Hematopoietic multipotent progenitor cell treated with erythropoietin and hydrocortisone succinate and interleukin-3 and kit ligand, for 15 days (in vitro differentiated cells): Measurements from ENCODE around the gene VWA8.
"Not testable (repeated sequence)": the region's sequence is repeated elsewhere in the genome, so short reads cannot be mapped to it uniquely, and the experiment has no call there.

Experiments
- DNase-seq: peaks from one replicate; pipeline ENCODE4 v3.0.0-alpha.2; 2015; ENCODE audit warnings: low spot score

The VWA8 gene

DNA sequence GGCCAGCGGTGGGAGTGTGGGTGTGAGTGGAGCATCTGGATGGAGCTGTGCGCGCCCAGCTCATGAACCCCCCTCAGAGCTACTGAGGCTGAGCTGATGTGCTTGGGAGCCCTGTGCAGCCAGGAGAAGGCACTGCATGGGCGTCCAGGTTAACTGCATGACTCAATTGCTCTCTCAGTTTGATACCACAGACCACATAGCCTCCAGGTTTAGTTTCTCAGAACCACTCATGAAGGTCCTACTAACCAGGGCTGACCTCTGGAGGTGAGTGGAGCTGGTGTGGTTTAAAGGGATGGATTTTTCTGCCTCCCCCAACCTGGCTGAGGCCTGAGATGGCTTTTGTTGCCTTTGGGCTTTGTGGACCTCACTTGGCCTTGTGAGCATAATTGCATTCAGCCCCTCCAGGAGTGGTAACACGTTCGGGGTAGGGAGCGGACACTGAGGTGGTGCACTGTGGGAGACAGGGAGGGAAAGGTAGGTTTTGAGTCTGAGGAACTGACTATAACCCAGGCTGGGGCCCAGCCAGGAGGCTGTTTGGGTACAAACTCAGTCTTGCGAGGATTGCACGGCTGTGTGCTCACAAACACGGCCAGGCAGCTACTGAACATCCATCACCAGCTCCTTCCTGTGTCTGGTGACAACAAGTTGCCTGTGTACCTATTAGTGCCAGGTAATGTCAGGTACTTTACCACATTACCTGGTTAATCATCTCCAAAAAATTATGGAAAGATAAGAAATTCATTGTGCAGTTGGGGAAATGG is 406.1 kb downstream of the VWA8 start:
- no peak for DNase-seq

DNA sequence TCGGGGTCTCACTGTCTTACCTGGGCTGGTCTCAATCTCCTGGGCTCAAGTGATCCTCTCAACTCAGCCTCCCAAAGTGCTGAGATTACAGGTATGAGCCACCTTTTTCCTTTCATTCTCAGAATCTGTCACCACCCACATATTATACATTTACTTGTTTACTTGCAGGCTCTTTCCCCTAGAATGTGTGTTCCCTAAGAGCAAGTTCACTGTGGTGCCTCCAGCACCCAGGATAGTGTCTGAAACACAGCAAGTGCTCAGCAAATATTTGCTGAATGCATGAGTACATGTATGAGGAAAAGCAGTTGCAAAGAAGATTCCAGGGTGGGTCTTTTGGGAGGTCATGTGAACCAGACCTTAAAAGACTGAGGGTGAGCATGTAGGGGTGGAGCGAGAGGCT is 406.7 kb downstream of the VWA8 start:
- no peak for DNase-seq

DNA sequence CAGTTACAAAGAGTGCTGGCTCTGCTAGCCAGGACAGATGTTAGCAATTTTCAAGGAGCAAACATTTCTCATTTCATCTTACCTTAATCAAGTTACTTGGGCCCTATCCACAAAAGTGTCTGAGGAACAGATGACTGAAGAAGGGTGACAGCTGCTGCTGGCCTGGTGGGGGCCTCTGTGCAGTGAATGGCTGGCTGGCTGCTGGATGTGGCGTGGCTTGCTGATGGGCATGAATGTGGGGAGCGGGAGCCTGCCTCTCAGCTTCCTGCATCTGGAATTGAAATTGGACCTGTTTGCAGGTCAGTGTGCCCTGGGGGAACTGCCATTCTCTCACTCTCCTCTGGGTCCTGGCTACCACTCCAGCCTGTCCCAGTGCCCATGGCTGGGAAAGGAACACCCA is 408.9 kb downstream of the VWA8 start:
- DNase-seq = no peak

DNA sequence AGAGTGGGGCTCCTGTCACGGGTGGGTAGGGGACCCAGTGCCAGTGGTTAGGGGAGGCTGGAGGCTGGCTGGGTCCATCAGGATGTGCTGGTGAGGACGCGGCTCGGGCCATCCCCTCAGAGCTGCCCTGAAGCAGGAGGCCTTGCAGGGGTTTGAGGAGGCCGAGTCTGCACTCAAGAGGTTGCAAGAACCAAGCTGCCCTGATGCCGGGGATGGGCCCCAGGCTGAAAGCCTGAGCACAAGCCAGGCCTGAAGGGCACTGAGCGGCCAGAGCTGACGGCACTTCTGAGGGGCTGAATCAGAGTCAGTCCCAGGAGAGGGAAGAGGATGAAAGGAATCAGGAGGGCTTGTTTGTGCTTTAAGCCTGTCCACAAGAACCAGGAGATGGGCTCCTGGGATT is 410.6 kb downstream of the VWA8 start:
- no peak for DNase-seq

DNA sequence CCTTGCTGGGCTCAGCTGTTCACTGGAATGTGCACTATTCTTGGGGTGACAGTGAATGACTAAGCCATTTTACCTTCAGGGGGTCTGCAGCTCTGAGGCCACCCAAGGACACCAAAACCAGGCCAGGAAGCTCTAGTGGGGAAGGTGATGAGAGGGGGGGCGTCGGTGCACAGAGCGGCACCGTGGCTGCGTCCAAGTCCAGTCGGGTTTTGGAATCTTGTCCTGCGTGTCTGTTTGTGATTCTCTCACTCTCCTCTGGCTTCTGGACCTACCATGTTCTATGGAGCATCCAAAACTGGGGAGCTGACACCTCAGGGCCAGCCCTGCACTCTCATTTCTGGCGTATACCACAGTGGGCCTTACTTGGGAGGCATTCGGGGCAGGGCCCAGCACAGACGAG is 411.4 kb downstream of the VWA8 start:
- DNase-seq = no peak

DNA sequence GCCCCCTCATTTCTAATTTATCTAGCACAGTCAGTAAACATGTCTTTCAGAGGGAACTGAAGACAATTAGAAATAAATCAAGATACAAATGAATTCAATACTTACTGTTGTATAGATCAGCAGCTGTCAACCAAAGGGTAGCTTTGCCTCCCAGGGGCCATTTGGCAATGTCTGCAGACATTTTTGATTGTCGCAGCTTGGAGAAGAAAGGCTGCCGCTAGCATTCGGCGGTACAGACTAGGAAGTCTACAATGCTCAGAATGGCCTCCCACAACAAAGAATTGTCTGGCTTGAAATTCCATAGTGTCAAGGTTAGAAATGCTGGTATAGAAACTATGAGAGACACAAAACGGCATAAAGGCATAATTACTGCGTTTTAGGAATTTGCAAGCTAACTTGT is 412.0 kb downstream of the VWA8 start:
- DNase-seq = no peak

DNA sequence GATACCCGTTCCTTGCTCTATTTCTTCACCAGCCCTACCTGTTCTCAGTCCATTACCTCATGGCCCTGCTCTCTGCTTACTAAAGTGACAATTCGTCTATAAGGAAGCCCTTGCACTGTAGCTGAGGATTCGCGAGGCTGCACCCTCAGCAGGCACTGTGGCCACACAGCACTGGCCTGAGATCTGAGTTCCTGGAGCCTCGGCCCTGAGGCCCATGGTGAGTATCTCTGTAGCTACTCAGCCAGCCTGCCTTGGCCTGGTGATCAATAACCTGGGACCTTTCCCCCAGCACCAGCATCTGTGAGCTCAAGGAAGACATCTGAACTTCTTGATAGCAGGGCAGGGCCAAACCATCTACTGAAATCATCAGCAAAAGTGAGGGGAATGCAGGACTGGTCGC is 412.9 kb downstream of the VWA8 start:
- DNase-seq = no peak

DNA sequence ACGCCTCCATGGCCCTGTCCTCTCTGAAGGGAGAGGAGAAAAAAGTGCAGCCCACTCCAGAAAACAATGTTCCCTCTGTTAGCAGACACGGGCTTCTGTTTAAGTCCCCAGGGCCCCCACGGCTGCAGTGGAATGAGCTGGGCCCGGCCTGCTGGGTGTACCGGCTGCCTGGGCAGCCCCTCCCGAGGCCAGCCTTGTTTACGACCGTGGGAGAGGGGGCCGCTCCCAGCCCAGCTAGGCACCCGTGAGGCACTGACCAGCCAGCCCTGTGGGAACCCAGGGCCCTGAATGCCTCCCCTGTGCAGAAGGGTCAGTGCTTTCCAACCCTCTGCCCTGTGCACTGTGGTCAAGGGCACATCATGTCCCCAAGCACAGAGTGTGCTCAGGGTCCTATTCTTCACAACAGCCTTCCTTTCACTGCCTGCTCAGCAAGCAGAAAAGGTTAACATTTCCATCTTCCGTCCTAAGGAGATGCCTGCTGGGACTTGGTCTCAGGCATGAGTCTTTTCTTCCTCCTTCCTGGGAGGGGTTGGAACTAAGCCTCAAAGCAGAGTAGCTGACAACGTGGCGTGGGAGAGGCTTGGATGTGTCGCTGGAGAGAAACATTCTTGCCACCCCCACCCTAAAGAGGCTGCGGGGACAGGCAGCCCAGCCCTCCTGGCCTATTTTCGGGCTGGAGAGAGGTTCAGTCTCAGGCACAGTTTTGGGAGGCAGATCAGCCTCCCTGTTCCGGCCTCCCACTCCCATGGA is 413.5 kb downstream of the VWA8 start:
- no peak for DNase-seq

DNA sequence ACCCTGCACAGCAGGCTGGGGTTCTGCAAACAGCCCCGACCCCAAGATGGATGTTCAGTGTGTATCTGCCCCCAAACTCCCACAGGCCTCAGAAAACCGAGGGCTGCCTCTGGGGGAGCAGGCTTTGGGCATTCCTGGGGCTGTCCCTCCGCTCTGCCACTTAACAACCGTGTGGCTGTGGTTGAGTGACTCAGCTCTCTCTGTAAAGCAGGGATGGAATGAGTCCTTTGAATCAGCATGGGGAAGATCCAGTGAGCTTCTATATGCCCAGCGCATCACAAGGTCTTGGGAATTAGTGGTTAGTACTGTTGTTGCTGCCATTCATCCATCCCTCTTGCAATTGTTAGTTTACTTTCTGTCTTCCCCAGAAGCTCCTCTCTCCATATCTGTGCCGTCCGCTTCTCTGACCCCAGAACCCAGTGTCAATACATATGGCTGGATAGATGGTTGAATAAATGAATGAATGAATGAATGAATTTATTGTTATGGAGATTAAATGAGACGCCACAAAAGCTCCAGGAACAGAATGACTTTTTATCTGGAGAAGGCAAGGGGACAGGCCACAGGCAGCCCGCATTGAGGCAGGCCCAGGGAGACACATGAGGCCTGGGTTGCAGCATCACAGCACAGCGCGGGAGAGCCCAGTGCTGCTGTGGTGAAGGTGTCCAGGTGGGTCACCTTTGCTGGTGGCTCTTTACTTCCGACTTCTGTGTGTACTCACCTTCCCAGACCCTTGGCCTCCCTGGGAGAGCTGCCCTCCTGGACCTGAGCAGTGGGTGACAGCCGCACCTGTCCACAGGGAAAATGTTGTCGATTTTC is 414.3 kb downstream of the VWA8 start:
- no peak for DNase-seq

DNA sequence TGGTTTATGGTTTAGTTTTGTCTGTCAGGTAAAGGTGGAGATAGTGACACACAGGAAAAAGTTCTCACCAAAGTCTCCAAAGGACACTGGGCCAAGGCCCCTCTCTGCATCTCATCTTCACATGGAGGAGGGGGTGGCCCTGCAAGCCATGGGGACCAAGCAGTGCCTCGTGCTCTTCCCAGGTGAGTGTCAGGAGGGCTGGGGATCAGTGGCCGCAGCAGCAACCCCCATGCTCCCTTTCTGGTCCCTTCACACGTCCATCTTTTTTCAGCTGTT is 415.5 kb downstream of the VWA8 start:
- no peak for DNase-seq

DNA sequence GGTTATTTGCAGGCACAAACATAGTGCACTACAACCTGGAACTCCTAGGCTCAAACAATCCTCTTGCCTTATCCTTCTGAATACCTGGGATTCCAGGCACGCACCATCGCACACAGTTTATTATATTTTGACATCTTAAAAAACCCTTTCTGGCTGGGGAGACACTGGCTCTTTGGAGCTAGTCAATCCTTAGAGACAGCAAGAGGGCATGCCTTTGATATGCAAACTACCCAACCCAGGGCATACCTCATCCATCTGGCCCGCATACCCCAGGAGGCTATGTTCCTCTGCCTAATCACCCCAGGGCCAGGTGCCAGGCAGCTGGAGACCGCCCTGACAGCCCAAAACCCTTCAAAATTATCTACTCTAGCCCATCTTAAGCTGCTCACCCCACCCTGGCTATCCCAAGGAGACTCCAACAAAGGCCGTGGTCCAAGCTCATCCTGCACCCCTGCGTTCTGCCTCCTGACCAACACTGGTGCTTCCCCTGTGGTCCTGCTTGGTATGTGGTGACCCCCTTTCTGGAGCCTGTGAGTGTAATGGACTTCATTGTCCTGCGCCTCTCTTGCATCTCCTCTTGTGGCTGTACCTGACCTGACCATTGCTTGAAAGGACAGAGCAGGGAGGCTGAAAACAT is 417.1 kb downstream of the VWA8 start:
- no peak for DNase-seq

DNA sequence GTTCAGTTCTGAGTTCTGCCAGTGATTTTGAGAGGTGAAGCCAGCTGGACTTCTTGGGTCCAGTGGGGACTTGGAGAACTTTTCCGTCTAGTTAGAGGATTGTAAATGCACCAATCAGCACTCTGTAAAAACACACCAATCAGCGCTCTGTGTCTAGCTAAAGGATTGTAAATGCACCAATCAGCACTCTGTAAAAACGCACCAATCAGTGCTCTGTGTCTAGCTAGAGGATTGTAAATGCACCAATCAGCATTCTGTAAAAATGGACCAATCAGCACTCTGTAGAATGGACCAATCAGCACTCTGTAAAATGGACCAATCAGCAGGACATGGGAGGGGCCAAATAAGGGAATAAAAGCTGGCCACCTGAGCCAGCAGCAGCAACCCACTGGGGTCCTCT is 418.1 kb downstream of the VWA8 start:
- not testable (repeated sequence) for DNase-seq

DNA sequence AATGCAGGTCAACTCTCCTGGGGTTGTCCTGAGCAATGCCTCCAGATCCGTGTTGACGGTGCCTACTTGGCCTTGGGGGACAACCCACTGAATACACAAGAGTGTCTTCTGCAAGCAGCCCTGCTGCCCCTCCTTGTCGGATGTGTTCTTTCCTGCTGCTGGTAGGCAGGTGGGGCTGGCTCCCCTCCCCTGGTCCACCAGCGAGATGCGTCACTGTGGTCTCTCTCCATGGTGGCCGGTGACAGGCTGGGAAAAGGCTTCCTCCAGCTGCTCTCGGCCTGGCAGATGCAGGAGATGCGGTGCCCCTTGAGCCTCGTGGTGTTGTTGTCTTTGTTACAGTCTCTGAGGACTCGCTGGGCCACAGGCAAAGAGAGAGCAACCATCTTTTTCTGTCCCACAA is 418.6 kb downstream of the VWA8 start:
- DNase-seq = no peak

DNA sequence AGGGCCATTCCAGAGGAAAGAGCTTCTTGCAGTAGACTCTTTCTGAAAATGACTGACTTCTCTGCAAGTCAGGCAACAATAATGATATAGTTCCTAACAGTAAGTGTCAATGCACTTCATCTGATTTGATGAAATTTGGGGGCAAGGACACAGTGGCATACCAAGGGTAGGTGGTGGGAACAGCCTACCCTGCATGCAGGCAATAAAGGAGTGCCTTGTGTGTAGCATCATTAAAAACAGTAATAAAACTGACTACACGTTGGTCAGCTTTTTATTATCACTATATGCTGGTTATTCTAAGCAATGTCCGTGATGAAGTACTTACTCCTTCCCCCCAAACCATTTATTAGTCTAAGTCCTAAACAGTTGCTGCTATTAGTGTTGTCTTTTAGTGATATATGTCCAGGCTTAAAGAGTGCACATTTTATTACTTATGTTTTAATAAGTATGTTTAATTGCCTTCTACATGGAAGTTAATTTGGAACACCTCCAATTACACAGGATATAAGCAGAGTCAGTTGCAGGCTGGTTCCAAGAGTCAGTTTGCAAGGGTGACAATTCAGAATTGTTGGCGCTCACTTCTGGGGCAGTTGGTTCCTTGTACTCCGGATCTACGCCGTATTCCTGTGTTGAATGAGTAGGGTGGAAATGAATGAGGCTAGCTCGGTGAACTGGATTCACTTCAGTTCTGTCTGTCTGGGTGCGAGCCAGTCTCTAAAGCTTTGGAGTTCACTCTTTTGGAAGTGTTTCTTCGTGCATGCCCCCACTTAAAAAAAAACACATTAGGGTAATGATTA is 419.6 kb downstream of the VWA8 start:
- DNase-seq = no peak

DNA sequence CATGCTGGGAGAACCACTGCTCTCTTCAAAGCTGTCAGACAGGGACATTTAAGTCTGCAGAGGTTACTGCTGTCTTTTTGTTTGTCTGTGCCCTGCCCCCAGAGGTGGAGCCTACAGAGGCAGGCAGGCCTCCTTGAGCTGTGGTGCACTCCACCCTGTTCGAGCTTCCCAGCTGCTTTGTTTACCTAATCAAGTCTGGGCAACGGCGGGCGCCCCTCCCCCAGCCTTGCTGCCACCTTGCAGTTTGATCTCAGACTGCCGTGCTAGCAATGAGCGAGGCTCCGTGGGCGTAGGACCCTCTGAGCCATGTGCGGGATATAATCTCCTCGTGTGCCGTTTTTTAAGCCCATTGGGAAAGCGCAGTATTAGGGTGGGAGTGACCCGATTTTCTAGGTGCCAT is 420.7 kb downstream of the VWA8 start:
- DNase-seq = not testable (repeated sequence)

DNA sequence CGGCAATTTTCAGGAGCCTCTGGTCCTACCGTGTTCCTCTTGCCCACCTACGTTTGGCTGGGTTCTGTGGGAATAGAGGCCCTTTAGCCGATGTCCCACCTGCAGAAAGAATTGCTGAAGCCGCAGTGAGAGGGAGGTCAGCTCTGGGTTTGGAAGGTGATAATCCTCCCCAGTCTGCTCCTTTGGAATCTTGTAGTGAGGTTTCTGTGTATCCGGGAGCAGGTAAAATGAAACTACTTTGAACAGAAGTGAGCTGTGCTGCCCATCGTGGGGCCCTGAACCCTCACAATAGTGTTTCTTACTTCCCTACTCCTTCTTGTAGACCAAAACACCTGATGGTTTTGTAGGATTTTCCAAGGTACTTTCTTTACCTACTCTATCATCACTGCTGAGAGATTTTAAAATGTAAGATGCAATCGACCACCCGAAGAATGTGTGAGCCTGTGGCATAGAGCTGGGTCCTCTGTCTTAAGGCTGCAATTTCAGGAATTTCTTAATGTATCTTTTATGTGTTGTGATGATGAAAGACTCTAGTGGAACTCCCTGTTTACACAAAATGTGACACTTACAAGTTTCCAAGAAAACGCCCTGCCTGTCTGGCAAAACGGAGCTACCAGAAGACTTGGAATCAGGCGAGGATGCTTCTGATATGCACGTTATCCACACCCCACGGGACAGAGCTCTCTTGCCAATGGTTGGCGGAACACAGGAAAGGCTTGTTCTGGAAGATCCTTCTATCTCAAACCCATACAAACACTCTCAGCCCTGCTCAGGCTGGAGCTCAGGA is 427.4 kb downstream of the VWA8 start:
- DNase-seq = no peak

DNA sequence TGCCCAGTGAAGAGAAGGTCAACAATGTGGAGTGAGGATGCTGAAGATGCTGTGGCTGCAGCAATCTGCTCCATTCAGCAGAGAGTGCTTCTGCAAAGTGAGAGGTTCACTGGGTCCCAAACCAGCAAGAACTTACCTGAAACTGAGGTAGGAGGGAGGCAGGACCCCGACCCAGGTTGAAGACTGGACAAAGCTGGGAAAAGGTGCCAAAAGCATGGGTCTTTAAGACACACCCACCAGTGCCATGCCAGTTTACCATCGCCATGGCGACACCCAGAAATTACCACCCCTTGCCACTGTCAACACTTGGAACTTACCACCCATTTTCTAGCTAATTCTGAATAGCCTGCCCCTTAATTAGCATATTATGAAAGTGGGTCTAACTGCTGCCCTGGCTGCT is 432.9 kb downstream of the VWA8 start:
- DNase-seq = no peak

DNA sequence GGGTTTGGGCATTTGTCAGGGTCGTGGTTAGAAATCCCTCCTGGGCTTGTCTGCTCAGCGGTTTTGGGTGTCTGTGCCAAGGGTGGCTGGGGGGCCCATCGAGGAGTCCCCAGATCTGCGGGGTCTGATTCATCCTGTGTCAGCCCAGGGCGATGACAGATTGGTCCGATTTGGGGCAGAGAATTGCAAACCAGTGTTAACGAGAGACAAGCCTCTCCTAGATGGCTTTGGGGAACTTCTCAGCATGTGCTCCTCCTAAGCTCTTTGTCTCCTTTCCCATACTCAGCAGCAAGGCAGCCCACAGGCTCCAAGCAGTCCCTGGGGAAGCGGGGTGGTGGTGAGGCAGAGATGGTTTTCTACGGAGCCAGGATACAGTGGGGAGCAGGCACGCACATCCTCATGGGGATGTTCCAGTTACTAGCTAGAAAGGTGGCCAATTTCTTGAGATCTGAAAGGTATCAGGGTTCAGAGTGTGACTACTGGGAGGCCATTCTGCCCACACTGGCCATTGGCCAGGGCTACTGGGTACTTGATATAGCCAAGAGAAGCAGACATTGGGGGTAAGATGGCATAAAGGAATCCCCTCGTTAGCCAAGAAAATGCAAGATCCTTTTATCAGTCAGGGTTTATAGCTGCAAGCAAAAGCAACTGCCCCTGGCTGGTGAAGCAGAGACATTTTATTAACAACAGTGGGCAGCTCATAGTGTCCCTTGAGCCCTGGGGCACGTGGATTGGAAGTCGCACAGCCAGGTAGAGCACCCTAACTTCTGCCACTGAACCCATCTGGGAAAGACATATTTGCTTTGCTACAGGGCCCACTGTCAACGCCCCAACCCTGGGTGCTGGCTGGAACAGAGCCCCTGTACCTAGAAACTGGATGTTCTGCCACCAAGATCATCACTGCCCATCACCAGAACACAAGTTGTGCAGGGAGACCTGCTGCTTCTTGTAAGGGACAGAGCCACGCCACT is 440.0 kb downstream of the VWA8 start:
- DNase-seq = no peak

DNA sequence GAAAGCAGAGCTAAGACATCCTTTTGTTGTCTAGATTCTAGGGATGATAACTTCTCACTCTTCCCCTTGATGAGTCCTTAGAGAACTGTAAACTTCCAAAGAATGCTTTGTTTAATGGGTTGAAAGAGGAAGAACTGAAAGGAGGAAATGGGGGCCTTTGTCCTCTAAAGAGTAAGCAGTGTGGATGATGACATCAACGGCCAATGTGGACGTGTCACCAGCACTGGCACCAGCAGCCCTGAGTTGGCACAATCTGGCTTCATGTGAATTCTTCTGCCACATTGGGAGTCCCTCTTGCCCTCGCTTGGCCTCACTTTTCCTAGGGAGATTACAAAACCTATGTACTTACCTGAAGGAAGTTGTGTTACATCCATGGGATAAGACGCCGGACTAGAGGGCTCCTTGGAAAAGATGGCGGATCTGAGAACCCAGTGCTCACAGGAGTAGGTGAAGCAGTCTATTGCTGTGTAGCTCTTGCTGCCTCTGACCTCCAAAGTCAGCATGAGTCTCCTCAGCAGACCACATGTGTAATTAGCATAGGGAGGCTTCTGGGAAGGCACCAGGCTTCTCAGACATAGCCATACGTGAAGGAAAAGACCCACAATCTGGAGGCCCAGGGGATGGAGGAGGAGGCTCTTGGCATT is 440.8 kb downstream of the VWA8 start:
- DNase-seq = no peak
